Trophoblast cell (in vitro differentiated cells and primary cell): Measurements from ENCODE around the gene LRP1B.

Source experiments
- DNase-seq, 2 donors: peaks; one replicate each; pipeline ENCODE4 v3.0.0-alpha.2; 2016
- H2AFZ ChIP-seq: 2 replicates; pipeline ENCODE4 v1.6.1; 2013; ENCODE audit warnings: low read length, moderate library complexity, mild to moderate bottlenecking; ENCODE audit not compliant: insufficient read depth, poor library complexity
- H2AK5ac ChIP-seq: 2 replicates; pipeline ENCODE4 v1.6.1; 2013; ENCODE audit warnings: mild to moderate bottlenecking, low read length
- H2BK120ac ChIP-seq: 2 replicates; pipeline ENCODE4 v1.6.1; 2013; ENCODE audit warnings: low read length, mild to moderate bottlenecking, moderate library complexity; ENCODE audit not compliant: insufficient read depth, poor library complexity
- H2BK12ac ChIP-seq: 2 replicates; pipeline ENCODE4 v1.6.1; 2013; ENCODE audit warnings: mild to moderate bottlenecking, low read length, moderate library complexity
- H2BK5ac ChIP-seq: 2 replicates; pipeline ENCODE4 v1.6.1; 2013; ENCODE audit warnings: low read length, low read depth, moderate library complexity, mild to moderate bottlenecking; ENCODE audit not compliant: poor library complexity
- H3K14ac ChIP-seq: 2 replicates; pipeline ENCODE4 v1.6.1; 2013; ENCODE audit warnings: mild to moderate bottlenecking, low read length
- H3K18ac ChIP-seq: 2 replicates; pipeline ENCODE4 v1.6.1; 2013; ENCODE audit warnings: mild to moderate bottlenecking, low read length
- H3K23ac ChIP-seq: 2 replicates; pipeline ENCODE4 v1.6.1; 2013; ENCODE audit warnings: low read length
- H3K27ac ChIP-seq: 2 replicates; pipeline ENCODE4 v1.5.1; 2013; ENCODE audit warnings: low read depth, mild to moderate bottlenecking, inconsistent platforms, low read length, moderate library complexity
- H3K27me3 ChIP-seq: 2 replicates; pipeline ENCODE4 v1.6.1; 2013; ENCODE audit warnings: inconsistent platforms, mild to moderate bottlenecking, low read length, moderate library complexity; ENCODE audit not compliant: insufficient read depth
- H3K36me3 ChIP-seq, 2 experiments: 1 replicate in 1 of 2; 2 replicates in 1 of 2; pipeline ENCODE4 v1.6.1; 2013; ENCODE audit warnings: low read length in 2 of 2, mild to moderate bottlenecking in 2 of 2, moderate library complexity in 1 of 2; ENCODE audit not compliant: insufficient read depth in 2 of 2, control insufficient read depth in 1 of 2
- H3K4ac ChIP-seq: 2 replicates; pipeline ENCODE4 v1.6.1; 2013; ENCODE audit warnings: low read depth, mild to moderate bottlenecking, low read length, moderate library complexity
- H3K4me1 ChIP-seq, 2 experiments: 1 replicate in 1 of 2; 2 replicates in 1 of 2; pipeline ENCODE4 v1.6.1; 2013; ENCODE audit warnings: low read length in 2 of 2, mild to moderate bottlenecking in 2 of 2, moderate library complexity in 1 of 2; ENCODE audit not compliant: insufficient read depth in 2 of 2, control insufficient read depth in 1 of 2
- H3K4me2 ChIP-seq: 2 replicates; pipeline ENCODE4 v1.6.1; 2013; ENCODE audit warnings: inconsistent platforms, mild to moderate bottlenecking, low read length, moderate library complexity
- H3K4me3 ChIP-seq: 2 replicates; pipeline ENCODE4 v1.5.1; 2013; ENCODE audit warnings: mild to moderate bottlenecking, low read depth, low read length, inconsistent platforms
- H3K79me1 ChIP-seq: one replicate; pipeline ENCODE4 v1.6.1; 2013; ENCODE audit warnings: low read length
- H3K79me2 ChIP-seq: 2 replicates; pipeline ENCODE4 v1.6.1; 2013; ENCODE audit warnings: low read length, mild to moderate bottlenecking; ENCODE audit not compliant: control insufficient read depth, insufficient read depth, poor library complexity
- H3K9ac ChIP-seq: 2 replicates; pipeline ENCODE4 v1.6.1; 2013; ENCODE audit warnings: mild to moderate bottlenecking, low read length
- H3K9me3 ChIP-seq: 2 replicates; pipeline ENCODE4 v1.6.1; 2013; ENCODE audit warnings: low read depth, mild to moderate bottlenecking, control low read depth, inconsistent platforms, low read length; ENCODE audit not compliant: insufficient read depth
- H4K12ac ChIP-seq: 2 replicates; pipeline ENCODE4 v1.6.1; 2013; ENCODE audit warnings: low read depth, mild to moderate bottlenecking, low read length, moderate library complexity
- H4K8ac ChIP-seq: 2 replicates; pipeline ENCODE4 v1.6.1; 2013; ENCODE audit warnings: low read depth, mild to moderate bottlenecking, low read length, moderate library complexity
- H4K91ac ChIP-seq: one replicate; pipeline ENCODE4 v1.6.1; 2013; ENCODE audit warnings: low read depth, mild to moderate bottlenecking, low read length, moderate library complexity
- WGBS: extraction: QIAGEN DNeasy Blood & Tissue Kit; methylation state at CpG from one replicate; pipeline ENCODE4 v1.1.7; 2013; ENCODE audit warnings: missing lambda C conversion rate; ENCODE audit not compliant: insufficient read length, insufficient coverage; ENCODE audit errors: extremely low coverage; 5-methylcytosine and 5-hydroxymethylcytosine counted together

LRP1B gene

GRCh38 chr2:141586985-141587384 lies 543.8 kb downstream of the LRP1B start:
- Histone ChIP-seq H3K4me1 (no peaks in the 10 kb centered on the region), H3K4ac (no peak overlapping the region), H3K9me3 (no peaks in the 10 kb centered on the region), H4K91ac (no peak overlapping the region), H3K79me2 (no peaks in the 10 kb centered on the region), H4K8ac (no peak overlapping the region), H3K23ac (no peak overlapping the region), H3K36me3 (no peaks in the 10 kb centered on the region), H3K9ac (no peak overlapping the region), H4K12ac (no peak overlapping the region), H3K27me3 (no peaks in the 10 kb centered on the region), H3K4me2 (no peak overlapping the region), H3K79me1 (no peaks in the 10 kb centered on the region), H2AFZ (no peak overlapping the region), H3K18ac (no peak overlapping the region), H2BK12ac (no peak overlapping the region), H2BK5ac (no peak overlapping the region), H2AK5ac (no peak overlapping the region), H2BK120ac (no peak overlapping the region), H3K4me3 (no peak overlapping the region), H3K27ac (no peak overlapping the region), H3K14ac (no peak overlapping the region)
- no peak for DNase-seq
- WGBS = no CpG with 5 or more reads among the region's 1 CpG

GRCh38 chr2:141582213-141582612 lies 548.6 kb downstream of the LRP1B start:
- DNase-seq = no peak
- H3K23ac ChIP-seq = no peak overlapping the region
- H3K4me2 ChIP-seq = no peak overlapping the region
- H3K36me3 ChIP-seq = no peaks in the 10 kb centered on the region
- H3K14ac ChIP-seq = no peak overlapping the region
- H2BK12ac ChIP-seq = no peak overlapping the region
- H3K4me1 ChIP-seq = no peaks in the 10 kb centered on the region
- no peak overlapping the region for H4K8ac ChIP-seq
- no peak overlapping the region for H3K4me3 ChIP-seq
- H4K91ac ChIP-seq = no peak overlapping the region
- H2BK120ac ChIP-seq = no peak overlapping the region
- H2BK5ac ChIP-seq = no peak overlapping the region
- no peak overlapping the region for H3K27ac ChIP-seq
- H3K27me3 ChIP-seq = no peaks in the 10 kb centered on the region
- H3K18ac ChIP-seq = no peak overlapping the region
- no CpG with 5 or more reads among the region's 3 CpGs for WGBS
- no peak overlapping the region for H2AFZ ChIP-seq
- no peaks in the 10 kb centered on the region for H3K9me3 ChIP-seq
- no peak overlapping the region for H3K4ac ChIP-seq
- H3K79me1 ChIP-seq = no peaks in the 10 kb centered on the region
- no peak overlapping the region for H4K12ac ChIP-seq
- no peaks in the 10 kb centered on the region for H3K79me2 ChIP-seq
- H2AK5ac ChIP-seq = no peak overlapping the region
- H3K9ac ChIP-seq = no peak overlapping the region

- no CpG with 5 or more reads among the region's 5 CpGs for whole genome bisulfite sequencing
- H3K4me3 ChIP-seq = no peak overlapping the region
Measured at GRCh38 chr2:141579071-141579470, 551.7 kb downstream of the LRP1B start.

GRCh38 chr2:141570474-141571131 lies 560.2 kb downstream of the LRP1B start:
- H3K18ac ChIP-seq = no peak overlapping the region
- no peaks in the 10 kb centered on the region for H3K79me2 ChIP-seq
- H2BK5ac ChIP-seq = no peak overlapping the region
- no peak overlapping the region for H3K4me3 ChIP-seq
- H3K4me1 ChIP-seq = peaks cover 5 to 7% of the 10 kb centered on the region in 2 experiments
- no peak overlapping the region for H3K14ac ChIP-seq
- no peaks in the 10 kb centered on the region for H3K36me3 ChIP-seq
- no peak overlapping the region for H2BK120ac ChIP-seq
- no peaks in the 10 kb centered on the region for H3K9me3 ChIP-seq
- H3K23ac ChIP-seq = no peak overlapping the region
- no peak overlapping the region for H3K9ac ChIP-seq
- DNase-seq = no peak
- no peaks in the 10 kb centered on the region for H3K27me3 ChIP-seq
- no peak overlapping the region for H3K4me2 ChIP-seq
- H3K27ac ChIP-seq = no peak overlapping the region
- no peak overlapping the region for H4K91ac ChIP-seq
- H2AFZ ChIP-seq = no peak overlapping the region
- H4K8ac ChIP-seq = no peak overlapping the region
- no peak overlapping the region for H4K12ac ChIP-seq
- no peak overlapping the region for H3K4ac ChIP-seq
- H3K79me1 ChIP-seq = no peaks in the 10 kb centered on the region
- no CpG with 5 or more reads among the region's 10 CpGs for WGBS
- no peak overlapping the region for H2AK5ac ChIP-seq
- no peak overlapping the region for H2BK12ac ChIP-seq

More at GRCh38 chr2:141579071-141579470, 551.7 kb downstream of the LRP1B start:
- Histone ChIP-seq H2AK5ac (no peak overlapping the region), H3K4me2 (no peak overlapping the region), H3K9ac (no peak overlapping the region), H2BK12ac (no peak overlapping the region), H3K4ac (no peak overlapping the region), H3K79me1 (no peaks in the 10 kb centered on the region), H3K9me3 (no peaks in the 10 kb centered on the region), H3K4me1 (no peaks in the 10 kb centered on the region), H3K23ac (no peak overlapping the region), H3K36me3 (no peaks in the 10 kb centered on the region), H3K79me2 (no peaks in the 10 kb centered on the region), H2BK5ac (no peak overlapping the region), H3K14ac (no peak overlapping the region), H3K18ac (no peak overlapping the region), H3K27me3 (no peaks in the 10 kb centered on the region), H3K27ac (no peak overlapping the region), H4K8ac (no peak overlapping the region), H4K91ac (no peak overlapping the region), H4K12ac (no peak overlapping the region), H2AFZ (no peak overlapping the region), H2BK120ac (no peak overlapping the region)
- DNase-seq = no peak
